Measurements from ENCODE around the gene CDK17.

DNA sequence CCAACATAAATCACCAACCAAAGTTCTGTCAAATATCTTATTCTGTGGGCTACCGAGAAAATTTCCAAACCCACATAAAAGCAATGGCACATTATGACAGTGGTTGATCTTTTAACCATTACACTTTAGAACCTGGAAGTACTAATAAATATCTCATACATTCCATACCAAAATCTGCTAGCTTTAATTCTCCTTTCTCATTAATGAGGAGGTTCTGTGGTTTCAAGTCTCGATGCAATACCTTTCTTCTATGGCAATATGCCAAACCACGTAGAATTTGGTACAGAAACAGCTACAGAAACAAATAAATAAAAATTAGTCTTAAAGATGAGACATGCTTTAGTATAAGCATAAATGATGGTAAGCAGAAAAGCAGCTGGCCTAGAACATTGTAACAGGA is 105.4 kb downstream of the CDK17 start:
- TF ChIP-seq, protein P1, sequence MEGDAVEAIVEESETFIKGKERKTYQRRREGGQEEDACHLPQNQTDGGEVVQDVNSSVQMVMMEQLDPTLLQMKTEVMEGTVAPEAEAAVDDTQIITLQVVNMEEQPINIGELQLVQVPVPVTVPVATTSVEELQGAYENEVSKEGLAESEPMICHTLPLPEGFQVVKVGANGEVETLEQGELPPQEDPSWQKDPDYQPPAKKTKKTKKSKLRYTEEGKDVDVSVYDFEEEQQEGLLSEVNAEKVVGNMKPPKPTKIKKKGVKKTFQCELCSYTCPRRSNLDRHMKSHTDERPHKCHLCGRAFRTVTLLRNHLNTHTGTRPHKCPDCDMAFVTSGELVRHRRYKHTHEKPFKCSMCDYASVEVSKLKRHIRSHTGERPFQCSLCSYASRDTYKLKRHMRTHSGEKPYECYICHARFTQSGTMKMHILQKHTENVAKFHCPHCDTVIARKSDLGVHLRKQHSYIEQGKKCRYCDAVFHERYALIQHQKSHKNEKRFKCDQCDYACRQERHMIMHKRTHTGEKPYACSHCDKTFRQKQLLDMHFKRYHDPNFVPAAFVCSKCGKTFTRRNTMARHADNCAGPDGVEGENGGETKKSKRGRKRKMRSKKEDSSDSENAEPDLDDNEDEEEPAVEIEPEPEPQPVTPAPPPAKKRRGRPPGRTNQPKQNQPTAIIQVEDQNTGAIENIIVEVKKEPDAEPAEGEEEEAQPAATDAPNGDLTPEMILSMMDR (IDR thresholded peaks at IDR 0.05): no peak
- TF ChIP-seq POLR2A (IDR thresholded peaks at IDR 0.05): no peak
